Ovary (tissue), 9 donors: Measurements from ENCODE around the gene PHC1. TPM values are rescaled to one million over a fixed set of nuclear protein-coding genes. Genes with fewer than 3 reads are reported as not detected.
"Not testable (repeated sequence)": the region's sequence is repeated elsewhere in the genome, so short reads cannot be mapped to it uniquely, and the experiment has no call there.

ENCODE experiments used
- DNase-seq, 5 donors: peaks; one replicate each; pipeline ENCODE4 v3.0.0-alpha.2; 2019 to 2020
- H3K27ac ChIP-seq, 2 donors: fragments of 200-600 bp; one replicate each; pipeline versions ENCODE4 v1.5.1 to v1.8.0; 2019 to 2022
- H3K27me3 ChIP-seq: fragments of 200-600 bp; one replicate; pipeline ENCODE4 v1.8.0; 2022
- H3K36me3 ChIP-seq: fragments of 200-600 bp; sonication (generic); one replicate; pipeline ENCODE4 v1.5.1; 2019
- H3K4me1 ChIP-seq: one replicate; pipeline ENCODE4 v1.8.1; 2013; ENCODE audit warnings: mild to moderate bottlenecking, moderate library complexity; ENCODE audit not compliant: insufficient read depth
- H3K4me3 ChIP-seq: fragments of 200-600 bp; sonication (generic); one replicate; pipeline ENCODE4 v1.5.1; 2017
- H3K9me3 ChIP-seq, 2 donors: fragments of 200-600 bp in 1 of 2; sonication (generic) in 1 of 2; one replicate each; pipeline versions ENCODE4 v1.5.1 to v1.8.1; 2013 to 2019; ENCODE audit warnings: mild to moderate bottlenecking in 1 of 2, moderate library complexity in 1 of 2
- CTCF ChIP-seq, 3 donors: fragments of 450-650 bp in 2 of 3; fragments of 200-600 bp in 1 of 3; IDR thresholded peaks; one replicate each; pipeline versions ENCODE4 v1.5.1 to v1.8.0; 2016 to 2022; ENCODE audit warnings: antibody characterized with exemption in 3 of 3, mild to moderate bottlenecking in 1 of 3
- EP300 ChIP-seq: sonication (generic); formaldehyde crosslinking; IDR thresholded peaks from one replicate; pipeline ENCODE4 v1.6.1; 2017; ENCODE audit warnings: antibody characterized with exemption
- POLR2A ChIP-seq: fragments of 450-650 bp; IDR thresholded peaks from one replicate; pipeline ENCODE4 v1.6.1; 2017; ENCODE audit warnings: antibody characterized with exemption, mild to moderate bottlenecking, moderate library complexity
- WGBS, 3 donors: extraction: QIAGEN DNeasy Blood & Tissue Kit in 1 of 3; methylation state at CpG; one replicate each; pipeline versions ENCODE4 v1.1.5 to v1.1.7; 2013 to 2017; 5-methylcytosine and 5-hydroxymethylcytosine counted together
- intact Hi-C, 4 donors: fragments of 100-400 bp; cut with DNase I; formaldehyde crosslinking; loops; one replicate each; pipeline versions ENCODE4 v1.11.0 to v1.15.1; 2022 to 2023
- polyA plus RNA-seq, 2 donors: library from polyadenylated mRNA; stranded (reverse); fragments of 200-250 nt in 1 of 2; fragments of 350-450 nt in 1 of 2; fragmentation: Illumina TruSeq in 1 of 2; extraction: RNeasy Lipid Tissue Mini Kit (QIAGEN cat#74804) in 1 of 2; gene quantifications; one replicate each; pipeline ENCODE4 v1.2.3, GENCODE V29; 2013 to 2014
- total RNA-seq, 7 donors: library from RNA; depleted of rRNA in 2 of 7; stranded (reverse); fragments of >200 nt in 2 of 7; fragmentation: NEBNext Ultra II Directional in 3 of 7; extraction: Animal tissue kit (Norgen Biotek cat#: 25700) in 3 of 7; gene quantifications; one replicate each; pipeline versions ENCODE4 v1.1.0 to v1.2.4, GENCODE V29; 2016 to 2023
- donor health status: DM: no; HTN: no; CAD: no; lungs with moderate emphysema.
- donor health status: DM: no; HTN: no; CAD: no.
- donor health status: Bipolar disorder and iron deficiency.
- donor health status: DM: yes; HTN: yes; CAD: no.
- donor health status: DM: no; HTN: no; CAD: no.
- donor health status: DM: yes; HTN: yes; CAD: no.

PHC1 gene
- total and polyA plus RNA-seq, 9 donors = 35.0 to 66.6 (median 53.9) TPM

- intact Hi-C loops = no loop called here
- Histone ChIP-seq H3K36me3 (peaks cover 3% of the 10 kb centered on the region), H3K4me3 (no peak overlapping the region), H3K9me3 (no peaks in the 10 kb centered on the region), H3K27me3 (no peaks in the 10 kb centered on the region), H3K4me1 (no peaks in the 10 kb centered on the region), H3K27ac (no peak overlapping the region)
- DNase-seq = no peak
- 91% methylated on average over 7 of the region's 7 CpGs for WGBS, 3 donors
- no peak for TF ChIP-seq EP300
- no peak for TF ChIP-seq CTCF (IDR thresholded peaks at IDR 0.05)
- TF ChIP-seq POLR2A = no peak
Observed at GRCh38 chr12:8936735-8937134, 22.4 kb downstream of the PHC1 start.

- H3K27me3 ChIP-seq, DNase-seq, H3K36me3 ChIP-seq, intact Hi-C loops, H3K9me3 ChIP-seq, H3K4me1 ChIP-seq, H3K4me3 ChIP-seq, H3K27ac ChIP-seq: not testable (repeated sequence)
- 46 to 77% (median 68%) methylated on average over 3 to 5 of the region's 5 CpGs for WGBS, 3 donors
Observed at GRCh38 chr12:8937842-8938442, 23.6 kb downstream of the PHC1 start.

- no peak overlapping the region for H3K4me3 ChIP-seq
- no peak for DNase-seq
- intact Hi-C loops = no loop called here
- H3K9me3 ChIP-seq = no peaks in the 10 kb centered on the region
- H3K4me1 ChIP-seq = no peaks in the 10 kb centered on the region
- H3K27ac ChIP-seq = no peak overlapping the region
- H3K36me3 ChIP-seq = peaks cover 3% of the 10 kb centered on the region
- no peaks in the 10 kb centered on the region for H3K27me3 ChIP-seq
- TF ChIP-seq POLR2A = no peak
- TF ChIP-seq CTCF (IDR thresholded peaks at IDR 0.05) = no peak
- TF ChIP-seq EP300 = no peak
- 47 to 57% (median 48%) methylated on average over 5 of the region's 5 CpGs for WGBS, 3 donors
Observed at GRCh38 chr12:8941691-8942478, 27.6 kb downstream of the PHC1 start.

- WGBS, 3 donors = 87 to 90% (median 90%) methylated on average over 10 of the region's 10 CpGs
- intact Hi-C loops = no loop called here
Observed at GRCh38 chr12:8943565-8944186, 29.4 kb downstream of the PHC1 start.

More at GRCh38 chr12:8943565-8944186, 29.4 kb downstream of the PHC1 start:
- H3K27me3 ChIP-seq = no peaks in the 10 kb centered on the region
- no peak overlapping the region for H3K27ac ChIP-seq
- no peak for DNase-seq
- peaks cover 3% of the 10 kb centered on the region for H3K36me3 ChIP-seq
- H3K4me3 ChIP-seq = no peak overlapping the region
- TF ChIP-seq POLR2A = no peak
- TF ChIP-seq EP300 = no peak
- TF ChIP-seq CTCF (IDR thresholded peaks at IDR 0.05) = no peak
- no peaks in the 10 kb centered on the region for H3K9me3 ChIP-seq
- H3K4me1 ChIP-seq = peaks cover 2% of the 10 kb centered on the region
